Measurements from ENCODE around the gene LRWD1. TPM values are rescaled to one million over a fixed set of nuclear protein-coding genes. Genes with fewer than 3 reads are reported as not detected.

The LRWD1 gene
- total RNA-seq, 1 experiment from 2014 or later = 55.8 TPM

DNA sequence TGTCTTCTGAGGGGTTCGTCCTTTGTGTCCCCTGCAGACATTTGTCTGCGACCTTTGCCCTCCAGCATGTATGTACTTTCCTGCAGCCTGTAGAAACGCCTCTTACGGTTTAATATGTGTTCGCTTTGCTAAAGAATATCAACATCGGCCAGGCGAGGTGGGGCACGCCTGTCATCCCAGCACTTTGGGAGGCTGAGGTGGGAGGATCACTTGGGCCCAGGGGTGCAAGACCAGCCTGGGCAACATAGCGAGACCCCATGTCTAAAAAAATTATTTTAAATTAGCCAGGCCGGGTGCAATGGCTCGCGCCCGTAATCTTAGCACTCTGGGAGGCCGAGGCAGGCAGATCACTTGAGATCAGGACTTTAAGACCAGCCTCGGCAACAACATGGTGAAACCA is 15.6 kb upstream of the LRWD1 start:
- H3K9me3 ChIP-seq (ENCODE audit: control insufficient read depth, insufficient read depth, low read depth, low read length) = no peaks in the 10 kb centered on the region
- in situ Hi-C loops (cut with HindIII; ENCODE audit: low pct_unique_long_range_greater_than_20kb, low sequenced_read_pairs) = no loop called here
- intact Hi-C loops (cut with micrococcal nuclease; ENCODE audit: unreplicated experiment) = no loop called here
- ChIA-PET POLR2A (no interaction called here), CTCF (interaction anchor here (1.6 kb wide), 1 partner anchor 17 kb away, joined by 7 read pairs; no protein-coding TSS in a partner anchor)
- no peak for DNase-seq (ENCODE audit: low read depth, low spot score)
- no peaks in the 10 kb centered on the region for H3K27me3 ChIP-seq (ENCODE audit: control insufficient read depth, insufficient read depth, low read length)
- H3K4me3 ChIP-seq (ENCODE audit: low read depth in 2 of 2, low read length in 2 of 2) = no peak overlapping the region
- no peaks in the 10 kb centered on the region for H3K36me3 ChIP-seq (ENCODE audit: control insufficient read depth, insufficient read depth, low read length)
- ATAC-seq = no peak
- no peak overlapping the region for H3K27ac ChIP-seq (ENCODE audit: low read length)
- no TSS peak for BruUV-seq (replicated peaks)
- H3K4me1 ChIP-seq (ENCODE audit: control insufficient read depth, insufficient read depth, low read length) = peaks cover 4% of the 10 kb centered on the region
- no peak for TF ChIP-seq TCF7L2 (IDR thresholded peaks at IDR 0.05; ENCODE audit: low read depth, low read length)
- no peak for TF ChIP-seq SIN3A (IDR thresholded peaks at IDR 0.05; ENCODE audit: borderline replicate concordance, insufficient read depth, low read depth, low read length)
- no peak for TF ChIP-seq POLR2AphosphoS5 (IDR thresholded peaks at IDR 0.05; ENCODE audit: low read depth, low read length)
- no peak for TF ChIP-seq CTCF (IDR thresholded peaks at IDR 0.05)
- no peak for TF ChIP-seq REST (IDR thresholded peaks at IDR 0.05; ENCODE audit: insufficient read depth in 1 of 2, low read depth in 2 of 2, low read length in 1 of 2)

GRCh38 chr7:102450242-102450641 is 14.5 kb upstream of the LRWD1 start:
- ATAC-seq = peak; percentile 76
- no peak for TF ChIP-seq POLR2AphosphoS5 (IDR thresholded peaks at IDR 0.05; ENCODE audit: low read depth, low read length)
- TF ChIP-seq SIN3A (IDR thresholded peaks at IDR 0.05; ENCODE audit: borderline replicate concordance, insufficient read depth, low read depth, low read length) = no peak
- TF ChIP-seq CTCF (IDR thresholded peaks at IDR 0.05) = no peak
- no peak for TF ChIP-seq REST (IDR thresholded peaks at IDR 0.05; ENCODE audit: insufficient read depth in 1 of 2, low read depth in 2 of 2, low read length in 1 of 2)
- no peak for TF ChIP-seq TCF7L2 (IDR thresholded peaks at IDR 0.05; ENCODE audit: low read depth, low read length)
- Histone ChIP-seq H3K9me3 (ENCODE audit: control insufficient read depth, insufficient read depth, low read depth, low read length) (no peaks in the 10 kb centered on the region), H3K4me1 (ENCODE audit: control insufficient read depth, insufficient read depth, low read length) (peaks cover 4% of the 10 kb centered on the region), H3K27me3 (ENCODE audit: control insufficient read depth, insufficient read depth, low read length) (no peaks in the 10 kb centered on the region), H3K27ac (ENCODE audit: low read length) (no peak overlapping the region), H3K36me3 (ENCODE audit: control insufficient read depth, insufficient read depth, low read length) (no peaks in the 10 kb centered on the region), H3K4me3 (ENCODE audit: low read depth in 2 of 2, low read length in 2 of 2) (no peak overlapping the region)
- intact Hi-C loops (cut with micrococcal nuclease; ENCODE audit: unreplicated experiment) (no loop called here), in situ Hi-C loops (cut with HindIII; ENCODE audit: low pct_unique_long_range_greater_than_20kb, low sequenced_read_pairs) (no loop called here)
- no TSS peak for BruUV-seq (replicated peaks)
- POLR2A ChIA-PET = no interaction called here
- no peak for DNase-seq (ENCODE audit: low read depth, low spot score)
- CTCF ChIA-PET = interaction anchor here (0.6 to 1.6 kb wide), 4 partner anchors 18 to 46 kb away, joined by 4 to 8 read pairs (median 6); no protein-coding TSS in a partner anchor
